Measurements from ENCODE around the gene G6PC3.

Gene G6PC3

GRCh38 chr17:44061446-44061845 lies 9.1 kb upstream of the G6PC3 start:
- no peak for DNase-seq (ENCODE audit: low read depth)

- DNase-seq (ENCODE audit: low read depth): no peak
These were observed 7.7 kb upstream of the G6PC3 start for GRCh38 chr17:44062871-44063270.

- DNase-seq (ENCODE audit: low read depth): no peak
These were observed 6.6 kb upstream of the G6PC3 start for GRCh38 chr17:44063704-44064639.

- DNase-seq (ENCODE audit: low read depth): no peak
These were observed 4.8 kb upstream of the G6PC3 start for GRCh38 chr17:44065668-44066203.

GRCh38 chr17:44066204-44066930 lies 4.2 kb upstream of the G6PC3 start, which contains the start of gene LSM12:
TSS of gene LSM12 (minus strand) at chr17:44066671. CDS start at chr17:44066587, 84 bp downstream.
- DNase-seq (ENCODE audit: low read depth): peak; percentile 80

GRCh38 chr17:44067545-44067940 lies 3.0 kb upstream of the G6PC3 start:
- DNase-seq (ENCODE audit: low read depth): no peak

- DNase-seq (ENCODE audit: low read depth): no peak
These were observed 521 bp upstream of the G6PC3 start for GRCh38 chr17:44069974-44070454.

- DNase-seq (ENCODE audit: low read depth): peak; percentile 20
These were observed 624 bp downstream of the G6PC3 start for GRCh38 chr17:44071198-44071520.

- DNase-seq (ENCODE audit: low read depth): no peak
These were observed 1.2 kb downstream of the G6PC3 start for GRCh38 chr17:44071772-44072171.

GRCh38 chr17:44074231-44074910 lies 3.8 kb downstream of the G6PC3 start:
- no peak for DNase-seq (ENCODE audit: low read depth)

GRCh38 chr17:44074911-44075285 lies 4.4 kb downstream of the G6PC3 start:
- DNase-seq (ENCODE audit: low read depth): no peak

- DNase-seq (ENCODE audit: low read depth): no peak
These were observed 5.2 kb downstream of the G6PC3 start for GRCh38 chr17:44075598-44076293.

- no peak for DNase-seq (ENCODE audit: low read depth)
These were observed 6.4 kb downstream of the G6PC3 start for GRCh38 chr17:44076716-44077594.

- DNase-seq (ENCODE audit: low read depth): no peak
These were observed 7.0 kb downstream of the G6PC3 start for GRCh38 chr17:44077595-44077909.

GRCh38 chr17:44078412-44078811 lies 7.9 kb downstream of the G6PC3 start:
- no peak for DNase-seq (ENCODE audit: low read depth)

- no peak for DNase-seq (ENCODE audit: low read depth)
These were observed 9.6 kb downstream of the G6PC3 start for GRCh38 chr17:44079877-44080821.

GRCh38 chr17:44081681-44082080 lies 11.1 kb downstream of the G6PC3 start:
- no peak for DNase-seq (ENCODE audit: low read depth)

GRCh38 chr17:44082256-44082927 lies 11.9 kb downstream of the G6PC3 start:
- DNase-seq (ENCODE audit: low read depth): no peak

GRCh38 chr17:44083250-44083849 lies 12.8 kb downstream of the G6PC3 start:
- DNase-seq (ENCODE audit: low read depth): no peak
